ENCODE measurements around the gene ASCC1. TPM values are rescaled to one million over a fixed set of nuclear protein-coding genes. Genes with fewer than 3 reads are reported as not detected.

ASCC1 gene
- total and polyA plus RNA-seq, 2 experiments from 2014 or later, result 31.8 to 38.7 TPM

- H3K27me3 ChIP-seq, result no peaks in the 10 kb centered on the region
- H3K4me3 ChIP-seq, result no peak overlapping the region
- DNase-seq (ENCODE audit: low spot score), result peak; percentile 81
- no peak overlapping the region for H2AFZ ChIP-seq
- no peaks in the 10 kb centered on the region for H3K36me3 ChIP-seq (replicated peaks; ENCODE audit: insufficient read depth, low read depth)
- WGBS (ENCODE audit: low lambda C conversion rate, missing lambda C conversion rate), result 83% methylated on average over 6 of the region's 6 CpGs
- no peaks in the 10 kb centered on the region for H3K9me3 ChIP-seq (ENCODE audit: low read depth)
- peak overlapping the region; percentile 83 for H3K27ac ChIP-seq
- H3K9me2 ChIP-seq (replicated peaks; ENCODE audit: insufficient read depth), result no peaks in the 10 kb centered on the region
- H3K4me1 ChIP-seq (ENCODE audit: insufficient read depth), result peaks cover 37% of the 10 kb centered on the region
- TF ChIP-seq CTCF (IDR thresholded peaks at IDR 0.05; ENCODE audit: poor library complexity), result no peak
- TF ChIP-seq EZH2phosphoT487 (IDR thresholded peaks at IDR 0.05; ENCODE audit: low read depth, severe bottlenecking, unreplicated experiment), result no peak
- no peak for TF ChIP-seq EZH2 (IDR thresholded peaks at IDR 0.05; ENCODE audit: borderline replicate concordance)
- no peaks in the 10 kb centered on the region for H4K20me1 ChIP-seq (ENCODE audit: insufficient read depth, poor library complexity, severe bottlenecking)
- H3K79me2 ChIP-seq, result no peaks in the 10 kb centered on the region
- H3K4me2 ChIP-seq, result no peak overlapping the region
These were observed 47.7 kb upstream of the ASCC1 start for GRCh38 chr10:72263613-72264241.

- no peak for DNase-seq (ENCODE audit: low spot score)
- Histone ChIP-seq H3K9me3 (ENCODE audit: low read depth) (no peaks in the 10 kb centered on the region), H2AFZ (peak overlapping the region; percentile 25), H3K27me3 (no peaks in the 10 kb centered on the region), H3K79me2 (no peaks in the 10 kb centered on the region), H3K27ac (peak overlapping the region; percentile 92), H3K4me1 (ENCODE audit: insufficient read depth) (peaks cover 42% of the 10 kb centered on the region), H3K4me2 (peak overlapping the region; percentile 80), H3K36me3 (replicated peaks; ENCODE audit: insufficient read depth, low read depth) (no peaks in the 10 kb centered on the region), H3K9me2 (replicated peaks; ENCODE audit: insufficient read depth) (no peaks in the 10 kb centered on the region), H4K20me1 (ENCODE audit: insufficient read depth, poor library complexity, severe bottlenecking) (no peaks in the 10 kb centered on the region), H3K4me3 (no peak overlapping the region)
- no peak for TF ChIP-seq EZH2phosphoT487 (IDR thresholded peaks at IDR 0.05; ENCODE audit: low read depth, severe bottlenecking, unreplicated experiment)
- TF ChIP-seq CTCF (IDR thresholded peaks at IDR 0.05; ENCODE audit: poor library complexity), result no peak
- no peak for TF ChIP-seq EZH2 (IDR thresholded peaks at IDR 0.05; ENCODE audit: borderline replicate concordance)
- WGBS (ENCODE audit: low lambda C conversion rate, missing lambda C conversion rate), result 93% methylated on average over 7 of the region's 7 CpGs
These were observed 45.8 kb upstream of the ASCC1 start for GRCh38 chr10:72261784-72262404.

- Histone ChIP-seq H3K79me2 (no peaks in the 10 kb centered on the region), H3K4me1 (ENCODE audit: insufficient read depth) (peaks cover 42% of the 10 kb centered on the region), H3K27ac (peak overlapping the region; percentile 92), H3K4me2 (peak overlapping the region; percentile 80), H3K36me3 (replicated peaks; ENCODE audit: insufficient read depth, low read depth) (no peaks in the 10 kb centered on the region), H3K27me3 (no peaks in the 10 kb centered on the region), H4K20me1 (ENCODE audit: insufficient read depth, poor library complexity, severe bottlenecking) (no peaks in the 10 kb centered on the region), H2AFZ (peak overlapping the region; percentile 25), H3K9me3 (ENCODE audit: low read depth) (no peaks in the 10 kb centered on the region), H3K9me2 (replicated peaks; ENCODE audit: insufficient read depth) (no peaks in the 10 kb centered on the region), H3K4me3 (no peak overlapping the region)
- 2% methylated on average over 20 of the region's 30 CpGs for WGBS (ENCODE audit: low lambda C conversion rate, missing lambda C conversion rate)
- no peak for TF ChIP-seq EZH2 (IDR thresholded peaks at IDR 0.05; ENCODE audit: borderline replicate concordance)
- TF ChIP-seq CTCF (IDR thresholded peaks at IDR 0.05; ENCODE audit: poor library complexity), result no peak
- no peak for TF ChIP-seq EZH2phosphoT487 (IDR thresholded peaks at IDR 0.05; ENCODE audit: low read depth, severe bottlenecking, unreplicated experiment)
- peak; percentile 73 for DNase-seq (ENCODE audit: low spot score)
These were observed 45.1 kb upstream of the ASCC1 start for GRCh38 chr10:72260976-72261783.
